HG03159 (cell line): ENCODE measurements around the gene UVRAG.

Source experiments
- ATAC-seq: cut with Tn5 transposase; IDR thresholded peaks from one replicate; pipeline ENCODE4 v1.9.1; 2021; ENCODE audit warnings: mild to moderate bottlenecking, moderate library complexity; ENCODE audit not compliant: unreplicated experiment

Gene UVRAG

DNA sequence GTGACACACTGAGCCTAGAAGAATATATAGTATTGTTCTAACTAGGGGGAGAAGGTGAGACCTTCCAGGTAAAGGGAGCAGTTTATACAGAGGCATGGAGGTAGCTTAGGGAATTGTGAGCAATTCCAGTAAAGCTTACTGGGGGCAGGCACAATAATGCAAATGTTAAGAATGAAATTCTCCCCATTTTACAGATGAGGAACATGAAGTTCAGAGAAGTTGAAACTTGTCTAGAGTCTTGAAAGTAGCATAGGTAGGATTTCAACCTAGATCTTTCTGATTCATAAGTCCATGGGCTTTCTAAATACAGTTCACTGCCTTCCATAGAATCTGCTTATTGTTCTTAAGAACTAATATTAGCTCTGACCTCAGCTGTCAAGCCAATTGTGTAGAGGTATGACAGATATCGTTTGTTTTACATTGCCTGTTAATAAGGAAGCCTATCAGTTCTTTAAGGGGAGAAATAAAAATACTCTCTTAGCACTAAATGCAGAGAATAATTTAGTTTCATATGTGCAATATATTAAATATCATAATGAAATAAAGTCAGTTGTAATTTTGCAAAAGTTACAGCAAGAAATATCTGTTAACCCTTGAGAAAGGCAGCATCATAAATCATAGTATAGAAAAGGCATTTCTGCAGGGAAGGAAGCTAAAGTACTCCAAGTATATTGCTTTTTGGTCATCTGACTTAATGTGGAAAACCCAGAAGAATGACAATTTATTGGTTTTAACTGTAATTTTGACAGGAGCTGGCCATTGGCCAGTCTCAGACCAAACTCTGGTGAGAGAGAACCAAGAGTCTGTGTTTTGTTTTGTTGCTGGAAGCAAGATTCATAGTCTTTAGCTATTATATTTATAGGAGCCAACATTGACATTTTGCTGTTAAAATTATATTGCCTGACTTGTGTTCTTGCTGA, 181.8 kb downstream of the UVRAG start:
- ATAC-seq, result no peak

DNA sequence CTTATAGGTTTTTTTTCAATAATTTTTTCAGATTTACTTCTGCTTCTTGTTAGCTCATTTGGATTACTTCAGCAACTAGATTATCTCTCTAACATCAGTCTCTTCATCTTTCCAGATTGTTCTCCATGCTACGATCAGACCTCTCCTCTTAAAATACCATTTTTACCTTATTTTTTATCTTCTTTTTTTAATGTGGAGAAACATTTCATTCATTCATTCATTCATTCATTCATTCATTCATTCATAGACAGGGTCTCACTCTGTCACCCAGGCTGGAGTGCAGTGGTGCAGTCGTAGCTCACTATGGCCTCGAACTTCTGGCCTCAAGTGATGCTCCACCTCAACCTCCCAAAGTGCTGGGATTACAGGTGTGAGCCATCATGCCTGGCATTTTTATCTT, 189.4 kb downstream of the UVRAG start:
- no peak for ATAC-seq

DNA sequence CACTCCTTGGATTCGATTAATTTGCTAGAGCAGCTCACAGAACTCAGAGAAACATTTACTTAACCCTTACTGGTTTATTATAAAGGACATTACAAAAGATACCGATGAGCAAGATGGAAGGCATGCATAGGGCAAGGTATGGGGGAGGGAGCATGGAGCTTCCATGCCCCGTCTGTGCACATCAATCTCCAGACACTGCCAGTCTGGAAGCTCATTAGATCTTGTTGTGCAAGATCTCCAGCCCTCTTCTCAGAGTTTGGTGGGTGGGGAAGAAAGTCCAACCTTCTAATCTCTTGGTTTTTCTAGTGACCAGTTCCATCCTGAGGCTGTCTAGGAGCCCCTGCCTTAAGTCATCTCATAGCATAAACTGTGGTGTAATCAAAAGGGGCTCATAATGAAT, 190.7 kb downstream of the UVRAG start:
- ATAC-seq, result no peak

DNA sequence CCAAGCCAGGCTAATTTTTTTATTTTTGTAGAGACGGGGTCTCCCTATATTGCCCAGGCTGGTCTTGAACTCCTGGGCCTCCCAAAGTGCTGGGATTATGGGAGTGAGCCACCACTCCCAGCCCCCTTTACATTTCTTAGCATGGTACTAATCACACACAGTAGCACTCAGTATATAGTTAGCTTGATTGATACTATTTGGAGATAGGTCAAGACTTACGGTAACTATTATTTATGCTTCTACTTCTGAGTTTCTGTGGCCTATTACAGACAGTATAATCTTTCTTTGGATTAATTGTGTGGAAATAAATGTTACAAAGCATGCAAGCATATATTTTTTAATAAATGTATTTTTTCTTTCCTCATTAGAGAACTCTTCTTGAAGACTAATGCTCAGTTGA, 192.2 kb downstream of the UVRAG start:
- ATAC-seq, result no peak

DNA sequence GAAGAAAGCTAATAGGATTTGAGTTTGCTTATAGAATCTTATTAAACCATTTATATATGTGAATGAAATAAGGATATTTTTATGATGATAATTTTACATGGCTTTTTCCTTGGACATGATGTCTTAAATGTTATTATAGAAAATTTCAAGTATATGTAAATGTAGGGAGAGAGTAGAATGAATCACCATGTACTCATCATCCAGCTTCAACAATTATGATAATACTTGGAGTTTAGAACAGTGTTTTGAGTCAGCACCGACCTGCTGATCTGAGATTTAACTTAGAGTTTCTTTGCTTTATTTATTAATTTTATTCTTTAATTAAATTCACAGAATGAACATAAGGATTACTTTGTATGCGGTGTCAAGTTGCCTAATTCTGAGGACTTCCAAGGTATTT, 193.5 kb downstream of the UVRAG start:
- ATAC-seq, result no peak

DNA sequence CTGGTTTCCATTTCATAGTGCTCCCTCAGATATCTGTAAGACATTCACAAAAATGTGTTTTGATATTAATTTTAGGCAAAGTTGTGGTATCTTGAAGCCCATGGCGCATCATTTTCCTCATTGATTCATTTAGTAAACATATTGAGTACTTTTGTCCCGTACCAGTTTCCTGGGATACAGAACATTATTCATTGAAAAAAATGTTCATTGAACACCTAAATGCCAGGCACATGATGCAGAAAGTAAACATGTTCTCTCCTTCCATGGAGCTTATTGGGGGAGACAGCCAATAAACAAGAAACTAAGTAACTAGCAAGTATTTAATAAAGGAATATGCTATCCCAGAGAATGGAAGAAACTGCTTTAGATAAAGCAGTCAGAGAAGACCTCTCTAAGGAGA, 195.0 kb downstream of the UVRAG start:
- no peak for ATAC-seq

DNA sequence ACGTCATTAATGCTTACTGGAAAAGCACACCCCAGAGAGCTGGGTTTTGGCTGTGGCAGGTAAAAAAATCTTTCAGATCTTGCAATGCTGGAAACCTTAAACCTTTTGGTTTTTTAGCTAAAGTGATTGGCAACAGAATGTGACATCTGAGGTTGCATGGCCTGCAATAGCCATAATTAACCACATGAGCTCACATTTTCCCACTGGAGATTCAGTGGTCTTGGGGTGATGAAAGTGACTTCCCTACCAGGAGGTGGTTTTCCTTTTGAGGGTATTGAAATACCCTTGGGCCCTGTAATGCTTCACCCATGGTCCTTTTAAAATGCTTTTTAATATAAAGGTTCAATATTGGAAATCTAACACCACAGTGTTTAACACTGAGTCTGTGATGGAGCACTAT, 198.5 kb downstream of the UVRAG start:
- no peak for ATAC-seq

DNA sequence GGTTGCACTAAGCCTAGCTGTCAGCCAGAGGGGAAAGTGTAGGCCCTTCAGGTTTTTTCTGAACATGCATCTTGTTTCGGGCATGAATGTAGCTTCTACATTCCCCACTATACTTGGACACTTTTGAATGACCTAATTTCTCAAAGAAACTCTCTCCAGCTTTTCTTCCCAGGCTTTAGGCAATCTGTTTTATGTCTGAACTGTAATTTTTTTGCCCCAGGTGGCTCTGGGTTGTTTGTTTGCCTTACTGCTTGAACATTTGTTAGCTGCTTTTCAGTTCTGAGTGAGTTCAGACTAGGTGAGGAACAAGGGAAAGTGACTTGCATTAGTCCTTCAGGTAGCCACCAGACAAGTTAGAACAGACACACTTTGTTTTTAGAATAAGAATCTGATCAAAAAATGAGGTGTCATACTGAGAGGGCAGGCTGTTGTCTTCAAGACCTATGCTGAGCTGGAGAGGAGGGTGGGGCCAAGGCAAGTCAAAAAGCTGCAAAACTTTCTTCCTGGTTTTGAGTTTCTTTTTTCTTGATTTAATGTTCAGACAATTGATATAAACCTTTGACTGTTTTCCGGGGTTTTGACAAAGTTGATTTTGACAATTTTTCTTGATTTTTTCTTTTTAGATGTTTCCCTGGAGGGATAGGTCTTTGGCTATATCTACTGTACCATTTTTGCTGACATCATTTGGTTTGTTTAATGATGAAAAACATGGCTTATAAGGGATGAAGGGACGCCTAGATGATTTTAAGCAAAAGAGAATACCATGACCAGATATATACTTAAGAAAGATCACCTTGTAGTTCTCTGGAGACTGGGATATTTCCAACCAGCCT, 208.4 kb downstream of the UVRAG start:
- no peak for ATAC-seq

DNA sequence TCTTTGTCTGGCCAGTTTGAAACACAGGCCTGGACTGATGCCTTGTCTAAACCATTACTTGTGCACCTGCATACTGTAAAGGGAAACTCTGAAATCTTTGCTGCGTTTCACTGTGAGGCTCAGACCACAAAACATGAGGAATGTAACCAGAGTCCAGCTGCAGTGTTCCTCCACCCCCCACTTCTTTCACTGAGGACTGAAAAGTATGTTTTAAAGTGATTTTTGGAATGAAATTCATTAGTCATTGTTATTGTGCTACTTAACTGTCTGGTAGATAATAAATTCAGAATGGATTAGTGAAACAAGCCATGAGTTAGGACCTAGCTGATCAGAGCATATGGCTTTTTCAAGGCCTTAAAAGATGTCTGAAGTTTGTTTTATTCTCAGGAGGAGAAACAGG, 210.1 kb downstream of the UVRAG start:
- no peak for ATAC-seq

DNA sequence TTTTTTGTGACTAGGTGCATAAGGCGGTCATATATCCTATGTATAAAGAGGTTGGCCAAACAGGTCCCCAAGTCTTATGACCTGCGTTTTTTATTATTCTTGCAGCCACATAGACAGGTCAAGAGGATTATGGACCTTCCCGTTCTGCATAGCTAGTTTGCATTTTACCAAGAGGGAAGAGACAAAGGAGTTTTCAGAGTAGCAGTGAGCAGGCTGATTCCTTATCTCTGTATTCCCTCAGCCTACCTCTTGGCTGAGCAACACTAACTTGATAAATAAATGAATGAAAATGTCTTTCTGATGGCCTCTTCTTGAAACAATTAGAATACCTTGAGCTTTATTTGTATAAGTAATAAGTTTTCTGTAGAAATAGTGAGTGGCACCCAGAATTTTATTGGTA, 210.8 kb downstream of the UVRAG start:
- ATAC-seq, result no peak

DNA sequence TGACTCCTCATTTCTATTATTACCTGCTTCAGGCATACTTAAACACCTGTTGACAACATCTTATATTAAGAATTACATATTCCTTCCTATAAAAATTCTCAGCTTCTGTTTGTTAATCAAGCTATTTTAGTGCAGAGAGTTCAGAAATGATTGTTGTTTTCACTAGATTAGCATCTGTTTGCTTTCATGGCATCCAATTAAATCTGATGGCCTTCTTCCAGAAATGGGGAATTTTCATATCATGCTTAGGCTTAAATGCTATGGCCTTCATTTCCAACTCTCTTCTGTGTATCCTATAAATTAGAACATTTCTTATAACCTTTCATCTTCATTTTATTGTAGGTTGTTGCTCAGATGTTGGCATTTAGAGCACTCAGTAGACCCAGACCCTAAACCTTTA, 211.3 kb downstream of the UVRAG start:
- ATAC-seq, result no peak

DNA sequence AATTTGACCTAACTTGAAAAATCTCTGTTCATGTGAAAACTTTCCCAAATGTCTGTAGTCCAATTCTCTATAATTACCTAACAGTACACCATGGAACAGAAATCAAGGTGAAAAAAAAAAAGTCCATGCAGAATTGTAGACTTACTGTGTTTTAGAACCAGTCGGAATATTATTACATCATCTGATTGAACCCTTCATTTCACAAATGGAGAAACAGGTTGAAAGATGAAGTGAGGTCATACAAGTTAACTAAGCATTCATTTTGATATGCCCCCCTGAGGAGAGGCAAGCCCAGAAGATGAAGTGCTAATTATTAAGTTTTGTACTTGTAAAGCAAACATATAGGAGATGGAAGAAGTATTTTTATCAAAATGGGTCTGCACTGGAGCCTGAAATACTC, 211.9 kb downstream of the UVRAG start:
- no peak for ATAC-seq

DNA sequence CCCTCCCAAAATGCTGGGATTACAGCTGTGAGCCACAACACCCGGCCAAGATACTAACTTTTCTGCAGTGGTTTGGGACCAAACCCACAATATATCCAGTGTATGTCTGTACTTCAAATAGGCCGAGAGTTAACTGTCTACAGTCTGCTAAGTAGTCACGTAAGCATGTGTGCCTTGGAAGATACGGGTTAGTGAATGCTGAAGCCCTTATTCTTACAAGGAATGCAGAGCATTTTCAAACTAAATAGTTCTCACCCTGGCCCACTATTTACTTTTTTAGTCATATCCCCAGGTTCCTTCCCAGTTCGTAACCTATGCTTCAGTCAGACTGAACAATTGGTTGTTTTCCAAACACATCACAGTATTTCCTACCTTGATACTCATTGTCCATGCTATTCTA, 215.3 kb downstream of the UVRAG start:
- ATAC-seq, result no peak

DNA sequence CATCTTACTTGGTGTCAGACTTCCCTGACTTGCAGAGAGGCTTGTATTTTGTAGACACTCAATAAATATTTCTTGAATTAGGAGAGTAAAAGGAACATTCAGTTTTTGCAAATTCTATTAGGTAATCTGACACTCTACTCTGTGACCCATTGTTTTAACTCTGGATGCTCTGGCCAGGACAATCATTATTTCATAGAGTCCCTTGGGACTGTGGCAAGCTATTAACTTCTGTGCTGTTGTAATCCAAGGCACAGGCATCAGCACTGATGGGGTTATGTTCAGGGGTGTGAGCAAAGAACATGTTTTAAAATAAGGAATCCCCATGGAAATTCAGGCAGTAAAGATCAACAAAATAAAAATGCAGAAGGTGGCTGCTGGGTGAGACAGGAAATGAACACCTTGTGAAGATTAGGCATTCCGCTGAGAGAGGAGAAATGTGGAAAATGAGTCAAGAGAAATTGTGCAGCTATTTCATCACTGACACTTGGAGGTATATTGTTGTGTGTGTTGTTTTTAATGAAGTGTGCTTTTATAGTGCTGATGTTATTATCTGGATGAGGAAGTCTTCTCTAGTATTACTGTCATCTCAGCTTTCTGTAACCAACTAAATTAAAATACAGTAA, 216.1 kb downstream of the UVRAG start:
- ATAC-seq, result no peak

DNA sequence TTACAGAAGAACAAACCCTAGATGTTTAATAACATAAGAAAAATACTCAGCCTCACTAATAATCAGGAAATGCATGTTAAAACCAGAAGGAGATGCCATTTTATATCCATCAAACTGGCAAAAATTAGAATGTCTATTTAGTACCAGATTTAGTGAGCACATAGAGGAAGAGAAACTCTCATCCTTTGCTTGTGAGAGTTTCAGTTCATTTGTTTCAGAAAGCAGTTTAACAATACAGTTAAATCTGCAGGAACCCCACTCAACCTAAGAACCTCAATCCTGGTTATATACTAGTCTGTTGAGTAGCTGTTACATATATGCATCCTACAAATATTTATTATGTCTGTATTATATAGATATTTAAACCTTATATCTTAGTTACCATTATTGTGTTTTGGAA, 218.7 kb downstream of the UVRAG start:
- ATAC-seq, result no peak

DNA sequence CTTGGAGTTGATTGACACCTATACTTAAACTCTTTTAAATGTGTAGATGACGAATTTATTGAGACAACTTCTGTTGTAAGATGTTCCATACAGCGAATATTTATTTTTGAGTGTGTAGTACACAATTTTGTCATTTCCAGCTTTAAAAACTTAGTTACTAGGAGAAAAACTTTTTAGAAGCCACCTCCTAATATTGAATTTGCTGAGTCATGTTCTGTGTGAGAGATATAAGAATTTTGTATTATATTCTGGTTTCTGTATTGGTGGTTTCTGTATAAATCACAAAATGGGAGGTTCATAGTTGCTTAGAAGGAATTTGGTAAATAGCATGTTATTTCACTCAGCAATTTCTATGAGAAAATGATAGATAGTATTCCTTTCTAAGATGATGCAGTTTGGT, 220.0 kb downstream of the UVRAG start:
- no peak for ATAC-seq

DNA sequence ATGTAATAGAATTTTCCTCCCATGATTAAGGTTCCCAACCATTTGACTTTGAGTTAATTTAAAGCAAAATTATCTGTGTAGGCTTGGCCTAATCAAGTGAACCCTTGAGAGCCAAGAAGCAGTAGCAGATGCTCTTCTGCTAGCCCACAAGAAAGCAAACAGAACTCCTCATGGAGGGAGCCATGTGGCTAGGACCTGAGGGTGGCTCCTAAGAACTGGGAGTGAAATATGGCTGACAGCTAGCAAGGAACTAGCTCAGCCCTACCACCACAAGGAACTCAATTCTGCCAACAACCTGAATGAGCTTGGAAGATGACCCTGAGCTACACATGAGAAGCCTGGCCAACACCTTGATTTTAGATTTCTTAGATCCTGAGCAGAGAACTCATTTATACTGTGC, 223.6 kb downstream of the UVRAG start:
- no peak for ATAC-seq

DNA sequence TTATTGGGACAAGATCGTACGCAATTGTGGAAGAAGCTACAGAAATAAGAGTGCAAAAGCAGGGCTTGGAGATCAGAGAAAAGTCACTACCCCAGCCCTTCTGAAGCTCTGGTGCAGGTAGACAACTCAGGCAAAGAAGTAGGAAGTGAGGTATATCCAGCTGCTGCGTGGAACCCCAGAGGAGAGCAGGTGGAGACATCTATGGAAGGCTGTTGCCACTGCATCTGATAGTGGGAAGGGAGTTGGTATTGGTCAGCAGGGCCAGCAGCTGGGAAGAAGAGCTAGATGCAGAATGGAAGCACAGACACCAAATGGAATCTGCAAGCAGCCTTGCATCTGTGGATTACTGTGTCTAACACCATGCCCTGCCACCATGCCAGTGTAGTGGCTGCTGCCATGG, 226.2 kb downstream of the UVRAG start:
- ATAC-seq, result no peak

DNA sequence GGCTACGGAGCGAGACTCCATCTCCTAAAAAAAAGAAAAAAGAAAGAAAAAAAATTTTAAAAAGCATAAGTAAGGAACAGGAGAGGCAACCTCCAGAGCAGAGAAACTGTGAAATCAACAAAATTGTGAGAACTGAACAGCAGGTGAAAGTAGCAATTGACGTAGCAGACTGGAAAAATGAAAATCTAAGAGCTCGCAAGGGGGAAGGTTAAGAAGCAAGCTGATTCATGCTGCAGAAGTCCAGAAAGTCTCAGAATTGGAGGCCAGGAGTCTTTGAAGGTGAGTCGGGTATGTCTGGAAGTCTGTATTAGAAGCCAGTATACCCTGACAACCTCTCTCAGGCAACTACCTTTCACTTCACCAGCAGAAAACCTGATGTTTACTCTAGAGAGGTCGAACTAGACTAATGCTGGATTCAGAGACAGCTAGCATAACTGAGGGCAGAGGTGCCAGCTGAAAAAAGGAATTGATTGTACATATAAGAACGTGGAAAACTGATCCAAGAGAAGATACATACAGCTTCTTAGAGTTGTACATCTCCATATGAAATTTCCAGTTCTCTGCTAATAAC, 229.8 kb downstream of the UVRAG start:
- no peak for ATAC-seq

DNA sequence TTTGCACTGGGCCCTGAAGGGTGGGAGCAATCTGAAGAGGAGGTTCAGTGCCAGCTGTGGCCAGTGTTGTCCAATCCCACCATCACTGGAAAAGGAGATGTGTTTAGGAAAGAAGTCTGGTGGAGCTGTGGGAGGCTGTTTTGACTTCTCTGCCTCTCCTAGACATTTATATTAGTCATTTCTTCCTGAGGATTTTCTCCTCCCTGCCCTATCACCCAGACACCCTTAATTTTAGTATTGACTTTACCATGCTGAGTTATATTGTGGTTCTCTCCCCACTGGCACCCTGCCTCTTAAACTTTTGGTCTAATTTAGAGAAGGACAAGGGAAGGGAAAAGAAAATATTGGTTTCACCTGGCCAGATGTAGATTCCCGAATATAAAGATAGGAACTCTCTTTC, 232.2 kb downstream of the UVRAG start:
- ATAC-seq, result no peak

DNA sequence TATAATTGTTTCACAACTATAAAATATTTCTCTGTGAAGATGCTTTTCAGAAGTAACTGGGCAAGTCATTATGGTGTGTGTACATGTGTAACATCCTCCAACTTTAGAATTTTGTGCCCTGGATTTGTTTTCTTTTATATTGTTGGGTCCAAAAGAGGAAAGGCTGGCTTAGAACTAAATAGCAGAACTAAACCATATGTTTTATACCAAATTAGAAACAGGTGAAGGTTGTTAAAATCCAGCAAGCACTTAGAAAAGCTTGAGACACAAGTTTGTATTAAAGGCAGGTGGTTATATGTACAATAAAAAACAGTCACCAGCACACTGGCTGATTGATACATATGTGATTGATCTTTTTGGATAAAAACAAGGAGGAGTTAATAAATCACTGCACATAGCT, 232.8 kb downstream of the UVRAG start:
- no peak for ATAC-seq
